ENCODE data around the gene ABCC4. TPM values are rescaled to one million over a fixed set of nuclear protein-coding genes. Genes with fewer than 3 reads are reported as not detected.

The ABCC4 gene
- total RNA-seq, 1 experiment from 2014 or later = 26.3 TPM

- H3K4me1 ChIP-seq (ENCODE audit: control insufficient read depth in 1 of 2, insufficient read depth in 2 of 2, low read length in 2 of 2) = peaks cover 11 to 42% of the 10 kb centered on the region in 2 experiments; a peak in 3 of 4 replicates
- H2AFZ ChIP-seq (ENCODE audit: low read depth, low read length, poor library complexity, severe bottlenecking) = no peak overlapping the region
- peaks cover 0 to 7% of the 10 kb centered on the region in 2 experiments; a peak in 1 of 4 replicates for H3K36me3 ChIP-seq (ENCODE audit: control insufficient read depth in 1 of 2, insufficient read depth in 2 of 2, low read length in 2 of 2)
- intact Hi-C loops (cut with micrococcal nuclease) = no loop called here
- RAD21 ChIA-PET (ENCODE audit: low non-redundant PET in 1 of 2, low total read pairs in 2 of 2, uncharacterized antibody in 2 of 2, unreplicated experiment in 2 of 2) = no interaction called here
- H3K9ac ChIP-seq (ENCODE audit: low read length) = no peak overlapping the region
- no peaks in the 10 kb centered on the region for H3K9me2 ChIP-seq (ENCODE audit: insufficient read depth)
- no TSS peak for BruUV-seq (replicated peaks)
- CTCF ChIA-PET = no interaction called here
- peaks cover 70% of the 10 kb centered on the region for H3K79me2 ChIP-seq (ENCODE audit: insufficient read depth, low read length)
- no peak overlapping the region for H3K27ac ChIP-seq (ENCODE audit: low read depth, low read length)
- H3K4me3 ChIP-seq (replicated peaks in 1 of 2; ENCODE audit: low read depth in 1 of 2, low read length in 2 of 2) = no peak overlapping the region
- no peak overlapping the region for H3K4me2 ChIP-seq (ENCODE audit: low read length)
- DNase-seq (ENCODE audit: low read depth, low spot score) (no peak), ATAC-seq (no peak)
- no peaks in the 10 kb centered on the region for H3K27me3 ChIP-seq (ENCODE audit: insufficient read depth, low read length)
- TF ChIP-seq RAD21 (IDR thresholded peaks at IDR 0.05; ENCODE audit: low read depth) (no peak), JUND (IDR thresholded peaks at IDR 0.05) (no peak), ATF3 (IDR thresholded peaks at IDR 0.05) (no peak), ELF1 (IDR thresholded peaks at IDR 0.05; ENCODE audit: borderline replicate concordance, low read depth) (no peak), SRF (IDR thresholded peaks at IDR 0.05; ENCODE audit: low read depth) (no peak), MAX (IDR thresholded peaks at IDR 0.05) (no peak), POLR2A (IDR thresholded peaks at IDR 0.05; ENCODE audit: borderline replicate concordance, extremely low read depth, insufficient read depth, insufficient read length) (no peak), SP1 (IDR thresholded peaks at IDR 0.05; ENCODE audit: low read depth) (no peak), EZH2 (IDR thresholded peaks at IDR 0.05) (no peak), EZH2phosphoT487 (IDR thresholded peaks at IDR 0.05; ENCODE audit: borderline replicate concordance) (no peak), ZNF274 (IDR thresholded peaks at IDR 0.05; ENCODE audit: low read depth, low read length) (no peak), EGR1 (IDR thresholded peaks at IDR 0.05; ENCODE audit: low read depth) (no peak), POLR2AphosphoS5 (IDR thresholded peaks at IDR 0.05; ENCODE audit: low read depth, low read length) (no peak), SIN3A (IDR thresholded peaks at IDR 0.05; ENCODE audit: low read depth) (no peak)
- POLR2A ChIA-PET = no interaction called here
- no peaks in the 10 kb centered on the region for H4K20me1 ChIP-seq (ENCODE audit: insufficient read depth)
- H3K9me3 ChIP-seq (ENCODE audit: control insufficient read depth in 1 of 2, insufficient read depth in 1 of 2, low read depth in 1 of 2, low read length in 2 of 2) = no peaks in the 10 kb centered on the region; a peak in 1 of 4 replicates
Observed at GRCh38 chr13:95264225-95264624, 37.0 kb downstream of the ABCC4 start.
